ENCODE data around the gene SNX11.

DNA sequence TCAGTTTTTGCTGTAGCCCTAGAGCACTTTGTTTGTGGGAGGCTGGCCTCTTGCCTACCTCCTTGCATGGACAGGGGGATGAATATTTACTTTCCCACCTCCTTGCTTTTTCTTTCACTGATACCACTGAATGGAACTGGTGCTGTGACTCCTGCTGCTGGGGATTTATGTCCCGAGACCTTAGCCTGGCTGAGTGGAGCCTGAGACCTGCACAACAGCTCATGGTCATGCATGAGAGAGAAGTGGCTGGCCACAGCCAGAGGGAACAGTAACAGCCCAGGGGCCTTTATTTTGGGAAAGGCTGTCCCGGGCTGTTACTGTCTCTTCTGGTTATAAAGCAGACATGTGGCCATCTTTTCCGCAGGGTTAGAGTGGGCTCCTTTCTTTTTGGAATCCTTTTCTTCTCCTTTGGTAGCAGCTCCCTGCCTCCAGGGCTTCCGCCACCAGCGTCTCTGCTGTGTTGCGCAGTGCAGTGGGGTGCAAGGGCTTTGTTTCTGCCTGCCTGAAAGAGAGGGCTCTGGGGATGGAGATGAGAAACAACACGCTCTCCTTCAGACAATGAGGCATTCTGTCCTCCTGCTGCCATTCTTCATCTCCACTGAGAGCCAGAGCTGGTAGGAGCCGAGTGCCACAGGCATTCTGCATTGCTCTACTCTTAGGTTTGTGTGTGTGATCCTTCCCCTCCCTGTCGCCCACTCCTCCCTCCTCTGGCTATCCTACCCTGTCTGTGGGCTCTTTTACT, 14.5 kb downstream of the SNX11 start:
- TF ChIP-seq, protein P1, sequence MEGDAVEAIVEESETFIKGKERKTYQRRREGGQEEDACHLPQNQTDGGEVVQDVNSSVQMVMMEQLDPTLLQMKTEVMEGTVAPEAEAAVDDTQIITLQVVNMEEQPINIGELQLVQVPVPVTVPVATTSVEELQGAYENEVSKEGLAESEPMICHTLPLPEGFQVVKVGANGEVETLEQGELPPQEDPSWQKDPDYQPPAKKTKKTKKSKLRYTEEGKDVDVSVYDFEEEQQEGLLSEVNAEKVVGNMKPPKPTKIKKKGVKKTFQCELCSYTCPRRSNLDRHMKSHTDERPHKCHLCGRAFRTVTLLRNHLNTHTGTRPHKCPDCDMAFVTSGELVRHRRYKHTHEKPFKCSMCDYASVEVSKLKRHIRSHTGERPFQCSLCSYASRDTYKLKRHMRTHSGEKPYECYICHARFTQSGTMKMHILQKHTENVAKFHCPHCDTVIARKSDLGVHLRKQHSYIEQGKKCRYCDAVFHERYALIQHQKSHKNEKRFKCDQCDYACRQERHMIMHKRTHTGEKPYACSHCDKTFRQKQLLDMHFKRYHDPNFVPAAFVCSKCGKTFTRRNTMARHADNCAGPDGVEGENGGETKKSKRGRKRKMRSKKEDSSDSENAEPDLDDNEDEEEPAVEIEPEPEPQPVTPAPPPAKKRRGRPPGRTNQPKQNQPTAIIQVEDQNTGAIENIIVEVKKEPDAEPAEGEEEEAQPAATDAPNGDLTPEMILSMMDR (IDR thresholded peaks at IDR 0.05; ENCODE audit: borderline replicate concordance, extremely low read depth, low read length, poor library complexity, severe bottlenecking), result no peak
- TF ChIP-seq EZH2 (IDR thresholded peaks at IDR 0.05; ENCODE audit: borderline replicate concordance, low read depth, low read length, severe bottlenecking), result no peak
